HEK293T (cell line): Measurements from ENCODE around the gene KREMEN2.

Experiments used
- BHLHE40 ChIP-seq: fragments of 450-650 bp; IDR thresholded peaks from 2 replicates; pipeline ENCODE4 v1.6.1; 2016; ENCODE audit warnings: mild to moderate bottlenecking, moderate library complexity, borderline replicate concordance
- ELF4 ChIP-seq: fragments of 450-650 bp; IDR thresholded peaks from 2 replicates; pipeline ENCODE4 v1.6.1; 2017; ENCODE audit warnings: antibody characterized with exemption
- FOXA1 ChIP-seq: fragments of 450-650 bp; IDR thresholded peaks from 2 replicates; pipeline ENCODE4 v1.6.1; 2016; ENCODE audit warnings: mild to moderate bottlenecking
- FOXK2 ChIP-seq: fragments of 450-650 bp; IDR thresholded peaks from 2 replicates; pipeline ENCODE4 v1.6.1; 2016; ENCODE audit warnings: mild to moderate bottlenecking
- FOXM1 ChIP-seq: fragments of 450-650 bp; IDR thresholded peaks from 2 replicates; pipeline ENCODE4 v1.6.1; 2017; ENCODE audit warnings: mild to moderate bottlenecking, borderline replicate concordance
- NFRKB ChIP-seq: fragments of 450-650 bp; IDR thresholded peaks from 2 replicates; pipeline ENCODE4 v1.6.1; 2016; ENCODE audit warnings: mild to moderate bottlenecking, moderate library complexity
- SP1 ChIP-seq: fragments of 450-650 bp; IDR thresholded peaks from 2 replicates; pipeline ENCODE4 v1.6.1; 2017
- SUZ12 ChIP-seq: fragments of 450-650 bp; IDR thresholded peaks from 2 replicates; pipeline ENCODE4 v1.6.1; 2016; ENCODE audit warnings: mild to moderate bottlenecking

- TF ChIP-seq FOXM1, result no peak
- TF ChIP-seq BHLHE40, result no peak
- no peak for TF ChIP-seq NFRKB
- TF ChIP-seq FOXK2, result no peak
- TF ChIP-seq FOXA1, result no peak
- no peak for TF ChIP-seq SP1
- no peak for TF ChIP-seq ELF4
- TF ChIP-seq SUZ12, result no peak
Observed at GRCh38 chr16:2929693-2930092, 34.4 kb upstream of the KREMEN2 start.
